HepG2 (cell line): Measurements from ENCODE around the gene TNFRSF18. TPM values are rescaled to one million over a fixed set of nuclear protein-coding genes. Genes with fewer than 3 reads are reported as not detected.

Experiments
- ATF1 ChIP-seq: IDR thresholded peaks from 2 replicates; pipeline ENCODE4 v1.6.1; 2016; ENCODE audit warnings: mild to moderate bottlenecking, control low read depth
- ATF3 ChIP-seq: sonication (generic); formaldehyde crosslinking; IDR thresholded peaks from 2 replicates; pipeline ENCODE4 v1.4.0; 2020; ENCODE audit warnings: missing genetic modification reagents
- ETV6 ChIP-seq: sonication (generic); formaldehyde crosslinking; conservative IDR thresholded peaks from 2 replicates; pipeline ENCODE4 v1.4.0; 2020; ENCODE audit warnings: missing genetic modification reagents
- FOXP1 ChIP-seq, 2 experiments: fragments of 450-650 bp in 1 of 2; IDR thresholded peaks; 2 replicates each; pipeline ENCODE4 v1.6.1; 2017 to 2018; ENCODE audit warnings: antibody characterized with exemption in 1 of 2
- GATAD1 ChIP-seq: IDR thresholded peaks from 2 replicates; pipeline ENCODE4 v1.6.1; 2016; ENCODE audit warnings: missing genetic modification reagents, missing compliant biosample characterization
- KLF15 ChIP-seq: sonication (generic); formaldehyde crosslinking; IDR thresholded peaks from 2 replicates; pipeline ENCODE4 v1.8.1; 2023; ENCODE audit warnings: borderline replicate concordance, mild to moderate bottlenecking, inconsistent platforms, missing genetic modification reagents, mixed read lengths
- MXD3 ChIP-seq: IDR thresholded peaks from 2 replicates; pipeline ENCODE4 v1.6.1; 2016; ENCODE audit warnings: mild to moderate bottlenecking, missing biosample characterization, missing genetic modification reagents
- NCOA1 ChIP-seq: sonication (generic); formaldehyde crosslinking; IDR thresholded peaks from 2 replicates; pipeline ENCODE4 v1.9.0; 2021; ENCODE audit warnings: missing genetic modification reagents
- NR1H2 ChIP-seq: sonication (generic); formaldehyde crosslinking; IDR thresholded peaks from 2 replicates; pipeline ENCODE4 v1.8.1; 2022; ENCODE audit warnings: low read depth, missing genetic modification reagents, borderline replicate concordance
- RNF2 ChIP-seq: fragments of 450-650 bp; conservative IDR thresholded peaks from 2 replicates; pipeline ENCODE4 v1.6.1; 2016; ENCODE audit warnings: low read depth
- SATB2 ChIP-seq: sonication (generic); formaldehyde crosslinking; IDR thresholded peaks from 2 replicates; pipeline ENCODE4 v1.5.0; 2020; ENCODE audit warnings: missing genetic modification reagents
- TRIM22 ChIP-seq: fragments of 450-650 bp; IDR thresholded peaks from 2 replicates; pipeline ENCODE4 v1.6.1; 2017
- U2AF1 ChIP-seq: fragments of 200-400 bp; formaldehyde crosslinking; optimal IDR thresholded peaks from 2 replicates; pipeline ENCODE3; 2017; ENCODE audit warnings: mild to moderate bottlenecking, low read depth, low read length
- ZBTB7B ChIP-seq: sonication (generic); formaldehyde crosslinking; IDR thresholded peaks from 2 replicates; pipeline ENCODE4 v1.4.0; 2020; ENCODE audit warnings: missing genetic modification reagents
- ZEB1 ChIP-seq: IDR thresholded peaks from 2 replicates; pipeline ENCODE4 v1.6.1; 2012; ENCODE audit warnings: mild to moderate bottlenecking, low read depth, inconsistent platforms; ENCODE audit not compliant: insufficient replicate concordance
- ZKSCAN8 ChIP-seq: IDR thresholded peaks from 2 replicates; pipeline ENCODE4 v1.6.1; 2016; ENCODE audit warnings: borderline replicate concordance, missing genetic modification reagents, missing compliant biosample characterization
- ZNF180 ChIP-seq: sonication (generic); formaldehyde crosslinking; IDR thresholded peaks from 2 replicates; pipeline ENCODE4 v1.4.0; 2020; ENCODE audit warnings: low read depth, missing genetic modification reagents, borderline replicate concordance
- ZNF713 ChIP-seq: sonication (generic); formaldehyde crosslinking; IDR thresholded peaks from 2 replicates; pipeline ENCODE4 v1.4.0; 2020; ENCODE audit warnings: mild to moderate bottlenecking, missing genetic modification reagents
- ZNF816 ChIP-seq: sonication (generic); formaldehyde crosslinking; IDR thresholded peaks from 2 replicates; pipeline ENCODE4 v1.8.0; 2022; ENCODE audit warnings: missing genetic modification reagents, mild to moderate bottlenecking, borderline replicate concordance
- ZNF891 ChIP-seq: sonication (generic); formaldehyde crosslinking; IDR thresholded peaks from 2 replicates; pipeline ENCODE4 v1.5.0; 2020; ENCODE audit warnings: mild to moderate bottlenecking, missing genetic modification reagents
- polyA plus RNA-seq, 8 experiments: library from polyadenylated mRNA; depleted of rRNA in 3 of 8; stranded (reverse) in 7 of 8; unstranded in 1 of 8; fragments of >200 nt; fragmentation: Illumina TruSeq in 4 of 8; extraction: Trizol in 4 of 8; gene quantifications; 2 replicates each; pipeline versions ENCODE4 v1.2.1 to v1.2.3, GENCODE V29; 2011 to 2016; ENCODE audit warnings: low read depth in 4 of 8, missing spikeins in 1 of 8, mixed read lengths in 1 of 8; ENCODE audit not compliant: insufficient read depth in 1 of 8
- total RNA-seq, 5 experiments: library from RNA; depleted of rRNA; stranded (reverse); fragments of >200 nt; fragmentation: Illumina TruSeq; extraction: Trizol; gene quantifications; 2 replicates each; pipeline ENCODE4 v1.2.3, GENCODE V29; 2016; ENCODE audit warnings: low read depth in 1 of 5
- TF ChIP-seq, protein P1 (sequence below): sonication (generic); formaldehyde crosslinking; IDR thresholded peaks from 2 replicates; pipeline ENCODE4 v1.4.0; 2020; ENCODE audit warnings: missing genetic modification reagents, borderline replicate concordance
- TF ChIP-seq, protein P2 (sequence below): IDR thresholded peaks from 2 replicates; pipeline ENCODE4 v1.6.1; 2016; ENCODE audit warnings: control low read depth

The TNFRSF18 gene
- total and polyA plus RNA-seq, 2 of the 13 experiments (the other 11 are each of a cell fraction or from before 2014, with no cell fraction given) = not detected

DNA sequence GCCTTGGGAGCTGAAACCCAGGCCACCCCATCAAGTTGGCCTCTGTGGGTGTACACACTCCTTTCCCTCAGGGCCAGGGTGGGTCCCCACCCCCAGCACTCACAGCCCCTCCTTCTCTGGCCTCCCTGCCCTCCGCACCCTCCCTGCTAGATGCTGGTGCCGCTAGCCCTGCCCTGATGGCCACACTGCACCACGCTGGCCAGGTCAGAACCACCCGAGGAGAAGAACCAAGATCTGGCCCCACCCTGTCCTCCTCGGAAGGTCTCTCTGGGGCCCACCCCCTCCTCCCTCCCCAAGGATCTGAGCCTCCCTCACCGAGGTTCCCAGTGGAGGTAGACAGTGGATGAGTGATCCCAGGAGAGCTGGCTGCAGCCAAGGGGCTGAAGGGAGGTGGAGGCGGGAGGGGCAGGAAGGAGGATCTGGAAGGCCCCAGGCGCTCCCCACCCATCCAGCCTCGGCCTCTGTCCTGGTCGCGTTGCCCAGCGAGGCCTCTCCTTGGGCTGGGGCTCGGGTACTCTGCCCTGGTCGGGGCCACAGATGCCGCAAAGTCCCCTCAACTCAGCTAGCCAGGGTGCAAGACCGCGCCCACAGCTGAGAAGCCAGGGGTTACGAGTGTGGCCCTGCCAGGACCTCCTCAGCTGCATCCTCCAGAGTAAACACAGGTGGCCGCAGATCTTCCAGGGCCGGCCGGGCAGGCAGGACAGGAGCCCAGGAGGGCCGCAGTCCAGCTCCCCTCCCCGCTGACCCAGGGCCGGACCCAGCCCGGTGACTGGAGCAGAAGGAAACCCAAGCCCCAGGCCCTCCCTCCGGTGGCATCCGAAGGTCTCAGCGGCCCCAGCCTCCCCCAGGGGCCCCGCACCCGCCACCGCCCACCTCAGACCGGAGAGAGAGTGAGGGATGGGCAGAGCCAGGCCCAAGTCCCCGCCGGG lies 30.8 kb upstream of the TNFRSF18 start (continued):
- TF ChIP-seq U2AF1 (no peak), GATAD1 (CRISPR knock-in tag) (no peak), SATB2 (no peak), NR1H2 (no peak), ZNF891 (CRISPR knock-in tag) (no peak), MXD3 (CRISPR knock-in tag) (no peak), NCOA1 (0 out of 2 replicates have a peak, but pooled peaks have one; percentile 28), KLF15 (0 out of 2 replicates have a peak, but pooled peaks have one; percentile 17), ATF3 (CRISPR knock-in tag) (no peak), TRIM22 (no peak), RNF2 (no peak), ZBTB7B (CRISPR knock-in tag) (no peak), ETV6 (no peak), FOXP1 (IDR thresholded peaks at IDR 0.05) (no peak), FOXP1 (CRISPR knock-in tag; IDR thresholded peaks at IDR 0.05) (no peak), ZNF816 (CRISPR knock-in tag) (no peak), ZKSCAN8 (CRISPR knock-in tag) (no peak), ZEB1 (no peak), ATF1 (CRISPR knock-in tag) (no peak), ZNF180 (CRISPR knock-in tag) (no peak), ZNF713 (CRISPR knock-in tag) (no peak)
- TF ChIP-seq, protein P1, sequence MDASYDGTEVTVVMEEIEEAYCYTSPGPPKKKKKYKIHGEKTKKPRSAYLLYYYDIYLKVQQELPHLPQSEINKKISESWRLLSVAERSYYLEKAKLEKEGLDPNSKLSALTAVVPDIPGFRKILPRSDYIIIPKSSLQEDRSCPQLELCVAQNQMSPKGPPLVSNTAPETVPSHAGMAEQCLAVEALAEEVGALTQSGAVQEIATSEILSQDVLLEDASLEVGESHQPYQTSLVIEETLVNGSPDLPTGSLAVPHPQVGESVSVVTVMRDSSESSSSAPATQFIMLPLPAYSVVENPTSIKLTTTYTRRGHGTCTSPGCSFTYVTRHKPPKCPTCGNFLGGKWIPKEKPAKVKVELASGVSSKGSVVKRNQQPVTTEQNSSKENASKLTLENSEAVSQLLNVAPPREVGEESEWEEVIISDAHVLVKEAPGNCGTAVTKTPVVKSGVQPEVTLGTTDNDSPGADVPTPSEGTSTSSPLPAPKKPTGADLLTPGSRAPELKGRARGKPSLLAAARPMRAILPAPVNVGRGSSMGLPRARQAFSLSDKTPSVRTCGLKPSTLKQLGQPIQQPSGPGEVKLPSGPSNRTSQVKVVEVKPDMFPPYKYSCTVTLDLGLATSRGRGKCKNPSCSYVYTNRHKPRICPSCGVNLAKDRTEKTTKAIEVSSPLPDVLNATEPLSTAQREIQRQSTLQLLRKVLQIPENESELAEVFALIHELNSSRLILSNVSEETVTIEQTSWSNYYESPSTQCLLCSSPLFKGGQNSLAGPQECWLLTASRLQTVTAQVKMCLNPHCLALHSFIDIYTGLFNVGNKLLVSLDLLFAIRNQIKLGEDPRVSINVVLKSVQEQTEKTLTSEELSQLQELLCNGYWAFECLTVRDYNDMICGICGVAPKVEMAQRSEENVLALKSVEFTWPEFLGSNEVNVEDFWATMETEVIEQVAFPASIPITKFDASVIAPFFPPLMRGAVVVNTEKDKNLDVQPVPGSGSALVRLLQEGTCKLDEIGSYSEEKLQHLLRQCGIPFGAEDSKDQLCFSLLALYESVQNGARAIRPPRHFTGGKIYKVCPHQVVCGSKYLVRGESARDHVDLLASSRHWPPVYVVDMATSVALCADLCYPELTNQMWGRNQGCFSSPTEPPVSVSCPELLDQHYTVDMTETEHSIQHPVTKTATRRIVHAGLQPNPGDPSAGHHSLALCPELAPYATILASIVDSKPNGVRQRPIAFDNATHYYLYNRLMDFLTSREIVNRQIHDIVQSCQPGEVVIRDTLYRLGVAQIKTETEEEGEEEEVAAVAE (CRISPR knock-in tag) = no peak
- TF ChIP-seq, protein P2, sequence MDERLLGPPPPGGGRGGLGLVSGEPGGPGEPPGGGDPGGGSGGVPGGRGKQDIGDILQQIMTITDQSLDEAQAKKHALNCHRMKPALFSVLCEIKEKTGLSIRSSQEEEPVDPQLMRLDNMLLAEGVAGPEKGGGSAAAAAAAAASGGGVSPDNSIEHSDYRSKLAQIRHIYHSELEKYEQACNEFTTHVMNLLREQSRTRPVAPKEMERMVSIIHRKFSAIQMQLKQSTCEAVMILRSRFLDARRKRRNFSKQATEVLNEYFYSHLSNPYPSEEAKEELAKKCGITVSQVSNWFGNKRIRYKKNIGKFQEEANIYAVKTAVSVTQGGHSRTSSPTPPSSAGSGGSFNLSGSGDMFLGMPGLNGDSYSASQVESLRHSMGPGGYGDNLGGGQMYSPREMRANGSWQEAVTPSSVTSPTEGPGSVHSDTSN = no peak
